Measurements from ENCODE around the gene FHIP2A. TPM values are rescaled to one million over a fixed set of nuclear protein-coding genes. Genes with fewer than 3 reads are reported as not detected.

FHIP2A gene
- total RNA-seq, result 12.6 and 16.2 TPM in 2 replicates

GRCh38 chr10:114821293-114821914 is at the start of gene FHIP2A:
FHIP2A (plus strand) TSS chr10:114821780; CDS start chr10:114822079, 299 bp downstream.

Other genes starting within 250 kb of the FHIP2A start
- 160 and 205 TPM in 2 replicates for gene ABLIM1, start 163.5 kb upstream of the FHIP2A start, total RNA-seq
- gene TRUB1, start 116.4 kb downstream of the FHIP2A start, total RNA-seq, result 38.3 and 48.9 TPM in 2 replicates